ENCODE measurements around the gene SGSM2.

GRCh38 chr17:2401426-2402221 lies 64.3 kb downstream of the SGSM2 start:
- TF ChIP-seq POLR2AphosphoS5 (IDR thresholded peaks at IDR 0.05; ENCODE audit: borderline replicate concordance, low read depth, low read length) (no peak), EZH2 (IDR thresholded peaks at IDR 0.05) (no peak)
